GM12878 (cell line): ENCODE measurements around the gene BICD1. TPM values are rescaled to one million over a fixed set of nuclear protein-coding genes. Genes with fewer than 3 reads are reported as not detected.

Experiments
- ATAC-seq: fragments of 200-7000 bp; cut with Tn5 transposase; 3 replicates; pipeline ENCODE4 v1.9.1; 2020; ENCODE audit warnings: mild to moderate bottlenecking, moderate library complexity
- BruUV-seq: library from RNA; stranded (reverse); fragments of 400-500 nt; replicated peaks from 2 replicates; lab custom pipeline; 2021; lab: Mats Ljungman, UMichigan
- CTCF ChIA-PET: fragments of 300-600 bp; sonication (Branson Sonifier 250); formaldehyde crosslinking; extraction: SDS; loops from one replicate; lab custom pipeline; 2021; ENCODE audit warnings: inconsistent platforms; lab: Yijun Ruan, JAX
- POLR2A ChIA-PET: fragments of 350-600 bp; formaldehyde crosslinking; extraction: SDS; loops from one replicate; lab custom pipeline; 2021; ENCODE audit warnings: inconsistent platforms; lab: Charles Lee
- RAD21 ChIA-PET: fragments of 300-600 bp; sonication (Branson Sonifier 250); formaldehyde crosslinking; loops from one replicate; lab custom pipeline; 2023; ENCODE audit warnings: antibody characterized with exemption; ENCODE audit not compliant: unreplicated experiment; lab: Charles Lee
- SMC1A ChIA-PET: fragments of 300-600 bp; sonication (Branson Sonifier 250); formaldehyde crosslinking; loops from one replicate; lab custom pipeline; 2023; ENCODE audit not compliant: unreplicated experiment, uncharacterized antibody; lab: Charles Lee
- DNase-seq: peaks from one replicate; pipeline ENCODE4 v3.0.0-alpha.2; 2011; ENCODE audit warnings: low read depth, low spot score
- FAIRE-seq: peaks from 3 replicates; lab custom pipeline; 2011; peaks lifted over from hg19 to GRCh38; lab: Jason Lieb, UNC
- H2AFZ ChIP-seq: 2 replicates; pipeline ENCODE4 v1.6.0; 2011; ENCODE audit warnings: low read depth, low read length, control low read depth; ENCODE audit not compliant: control insufficient read depth
- H3K27ac ChIP-seq: 2 replicates; pipeline ENCODE4 v1.5.1; 2011; ENCODE audit warnings: control low read depth; ENCODE audit not compliant: control insufficient read depth, insufficient read depth
- H3K27me3 ChIP-seq, 2 experiments: replicated peaks in 1 of 2; 2 replicates each; pipeline versions ENCODE4 v1.6.0 to v1.6.1; 2011; ENCODE audit warnings: low read length in 1 of 2; ENCODE audit not compliant: control insufficient read depth in 2 of 2, insufficient read depth in 2 of 2
- H3K36me3 ChIP-seq, 2 experiments: 2 replicates each; pipeline ENCODE4 v1.5.1; 2011; ENCODE audit warnings: low read length in 1 of 2; ENCODE audit not compliant: control insufficient read depth in 2 of 2, insufficient read depth in 2 of 2
- H3K4me1 ChIP-seq: 2 replicates; pipeline ENCODE4 v1.6.1; 2011; ENCODE audit warnings: mild to moderate bottlenecking, low read length, moderate library complexity, mixed read lengths; ENCODE audit not compliant: control insufficient read depth, insufficient read depth
- H3K4me2 ChIP-seq: 2 replicates; pipeline ENCODE4 v1.6.0; 2011; ENCODE audit warnings: control low read depth; ENCODE audit not compliant: control insufficient read depth, insufficient read depth
- H3K4me3 ChIP-seq: fragments of 200-600 bp; sonication (generic); 2 replicates; pipeline ENCODE4 v1.5.1; 2016
- H3K79me2 ChIP-seq: 2 replicates; pipeline ENCODE4 v1.6.0; 2011; ENCODE audit warnings: low read length; ENCODE audit not compliant: control insufficient read depth, insufficient read depth
- H3K9ac ChIP-seq: 2 replicates; pipeline ENCODE4 v1.8.0; 2011; ENCODE audit warnings: low read length, control low read depth, mixed read lengths; ENCODE audit not compliant: control insufficient read depth, insufficient read depth
- H3K9me3 ChIP-seq: replicated peaks from 3 replicates; pipeline ENCODE4 v1.5.1; 2011; ENCODE audit warnings: mild to moderate bottlenecking, low read length; ENCODE audit not compliant: control insufficient read depth, insufficient read depth
- H4K20me1 ChIP-seq: 2 replicates; pipeline ENCODE4 v1.6.0; 2011; ENCODE audit not compliant: control insufficient read depth, insufficient read depth
- ATF2 ChIP-seq: IDR thresholded peaks from 2 replicates; pipeline ENCODE4 v1.6.1; 2012; ENCODE audit warnings: low read length, inconsistent platforms
- BHLHE40 ChIP-seq, 2 experiments: fragments of 450-650 bp in 1 of 2; IDR thresholded peaks; 2 replicates each; pipeline ENCODE4 v1.6.1; 2011 to 2017; ENCODE audit warnings: low read depth in 2 of 2, borderline replicate concordance in 1 of 2, improper control_type of control experiment in 1 of 2, low read length in 1 of 2, mild to moderate bottlenecking in 1 of 2
- E2F4 ChIP-seq: IDR thresholded peaks from 2 replicates; pipeline ENCODE4 v1.6.1; 2012; ENCODE audit warnings: low read depth, low read length, improper control_type of control experiment
- MXI1 ChIP-seq: fragments of 150-350 bp; IDR thresholded peaks from 2 replicates; pipeline ENCODE4 v1.6.1; 2011; ENCODE audit warnings: low read depth, mild to moderate bottlenecking, inconsistent platforms, low read length, improper control_type of control experiment
- MYC ChIP-seq: IDR thresholded peaks from 2 replicates; pipeline ENCODE4 v1.6.1; 2011; ENCODE audit warnings: mild to moderate bottlenecking, low read length, moderate library complexity, inconsistent platforms; ENCODE audit not compliant: insufficient read depth, insufficient replicate concordance, insufficient read length, severe bottlenecking
- PKNOX1 ChIP-seq: fragments of 450-650 bp; IDR thresholded peaks from 2 replicates; pipeline ENCODE4 v1.6.1; 2016; ENCODE audit warnings: mild to moderate bottlenecking
- RAD51 ChIP-seq: fragments of 450-650 bp; IDR thresholded peaks from 2 replicates; pipeline ENCODE4 v1.6.1; 2016; ENCODE audit warnings: moderate library complexity, mild to moderate bottlenecking, inconsistent platforms
- RBBP5 ChIP-seq: fragments of 200-600 bp; sonication (generic); conservative IDR thresholded peaks from 2 replicates; pipeline ENCODE4 v1.6.1; 2016
- TBL1XR1 ChIP-seq: IDR thresholded peaks from 2 replicates; pipeline ENCODE4 v1.6.1; 2012; ENCODE audit warnings: low read depth, low read length, improper control_type of control experiment
- ZNF687 ChIP-seq: fragments of 450-650 bp; IDR thresholded peaks from 2 replicates; pipeline ENCODE4 v1.6.1; 2017; ENCODE audit warnings: mild to moderate bottlenecking, moderate library complexity
- ZZZ3 ChIP-seq: IDR thresholded peaks from 2 replicates; pipeline ENCODE4 v1.6.1; 2011; ENCODE audit warnings: low read depth; ENCODE audit not compliant: control insufficient read depth, insufficient read length
- WGBS: methylation state at CpG from one replicate; pipeline ENCODE4 v1.1.6; 2016; ENCODE audit warnings: low lambda C conversion rate; ENCODE audit not compliant: insufficient replicate concordance, insufficient coverage; ENCODE audit errors: missing lambda C conversion rate; 5-methylcytosine and 5-hydroxymethylcytosine counted together
- in situ Hi-C: fragments of 300-500 bp; cut with MboI; formaldehyde crosslinking; loops from 9 replicates; pipeline ENCODE4 v1.14.3; 2018; ENCODE audit warnings: mixed read lengths
- intact Hi-C: fragments of 100-400 bp; cut with micrococcal nuclease; formaldehyde crosslinking; loops from one replicate; pipeline ENCODE4 v1.14.2; 2022; ENCODE audit not compliant: unreplicated experiment
- polyA plus RNA-seq, 11 experiments: library from polyadenylated mRNA; depleted of rRNA in 4 of 11; unstranded in 6 of 11; stranded (reverse) in 5 of 11; fragments of >200 nt; fragmentation: Nextera tagmentation in 4 of 11; fragmentation: Illumina TruSeq in 1 of 11; extraction: Ambion mirVana in 4 of 11; extraction: Trizol in 1 of 11; gene quantifications; 1 replicate in 1 of 11; 2 replicates in 10 of 11; pipeline versions ENCODE4 v1.2.1 to v1.2.3, GENCODE V29; 2011 to 2016; ENCODE audit warnings: inconsistent platforms in 2 of 11, missing spikeins in 2 of 11, low read depth in 1 of 11
- total RNA-seq, 4 experiments: library from RNA; depleted of rRNA in 3 of 4; stranded (reverse); fragments of >200 nt in 3 of 4; fragmentation: Illumina TruSeq in 1 of 4; extraction: Trizol in 1 of 4; gene quantifications; 2 replicates each; pipeline versions ENCODE4 v1.2.1 to v1.2.3, GENCODE V29; 2013 to 2021

BICD1 gene
- total and polyA plus RNA-seq, 10 of the 15 experiments (the other 5 are each of a cell fraction or from before 2014, with no cell fraction given) = 4.7 to 32.5 (median 14.4) TPM

- Histone ChIP-seq H3K4me3 (no peak overlapping the region), H3K4me1 (no peaks in the 10 kb centered on the region), H3K27me3 (no peaks in the 10 kb centered on the region), H3K79me2 (no peaks in the 10 kb centered on the region), H3K36me3 (no peaks in the 10 kb centered on the region), H4K20me1 (no peaks in the 10 kb centered on the region), H2AFZ (no peak overlapping the region), H3K4me2 (no peak overlapping the region), H3K9ac (no peak overlapping the region), H3K27ac (no peak overlapping the region), H3K9me3 (no peaks in the 10 kb centered on the region)
- ChIA-PET CTCF (no interaction called here), SMC1A (no interaction called here), RAD21 (no interaction called here), POLR2A (no interaction called here)
- WGBS = 97% methylated on average over 3 of the region's 3 CpGs
- ATAC-seq (no peak), DNase-seq (no peak), FAIRE-seq (no peak)
- no peak for TF ChIP-seq RBBP5
- TF ChIP-seq RAD51 = no peak
- no peak for TF ChIP-seq ATF2
- no peak for TF ChIP-seq MXI1
- no peak for TF ChIP-seq ZZZ3
- TF ChIP-seq TBL1XR1 = no peak
- TF ChIP-seq PKNOX1 = no peak
- no peak for TF ChIP-seq MYC
- no peak for TF ChIP-seq ZNF687
- no peak for TF ChIP-seq BHLHE40 (IDR thresholded peaks at IDR 0.05; ENCODE audit: borderline replicate concordance in 1 of 2, low read depth in 2 of 2, low read length in 1 of 2)
- TF ChIP-seq E2F4 = no peak
- intact Hi-C loops (no loop called here), in situ Hi-C loops (no loop called here)
- no TSS peak for BruUV-seq
These were observed 99.1 kb downstream of the BICD1 start for GRCh38 chr12:32205731-32206130.
